Keratinocyte (primary cell): ENCODE measurements around the gene MYO15B. TPM values are rescaled to one million over a fixed set of nuclear protein-coding genes. Genes with fewer than 3 reads are reported as not detected.

ENCODE experiments used
- DNase-seq: peaks from one replicate; pipeline ENCODE4 v3.0.0-alpha.2; 2011; ENCODE audit warnings: low read depth, missing footprints, low spot score
- FAIRE-seq: peaks from 2 replicates; lab custom pipeline; 2011; peaks lifted over from hg19 to GRCh38; lab: Jason Lieb, UNC
- H2AFZ ChIP-seq: 2 replicates; pipeline ENCODE4 v1.6.0; 2012; ENCODE audit warnings: low read length, control low read depth, inconsistent platforms; ENCODE audit not compliant: control insufficient read depth
- H3K27ac ChIP-seq: 2 replicates; pipeline ENCODE4 v1.5.1; 2011; ENCODE audit warnings: low read length; ENCODE audit not compliant: control insufficient read depth, insufficient read depth
- H3K27me3 ChIP-seq: 3 replicates; pipeline ENCODE4 v1.6.0; 2011; ENCODE audit warnings: low read length; ENCODE audit not compliant: control insufficient read depth, insufficient read depth; ENCODE audit errors: extremely low read depth
- H3K36me3 ChIP-seq, 2 experiments: 2 replicates in 1 of 2; 3 replicates in 1 of 2; pipeline ENCODE4 v1.5.1; 2011; ENCODE audit warnings: low read length in 2 of 2, mild to moderate bottlenecking in 1 of 2; ENCODE audit not compliant: control insufficient read depth in 2 of 2, insufficient read depth in 2 of 2; ENCODE audit errors: extremely low read depth in 1 of 2
- H3K4me1 ChIP-seq: 3 replicates; pipeline ENCODE4 v1.5.1; 2011; ENCODE audit warnings: low read length; ENCODE audit not compliant: control insufficient read depth, insufficient read depth; ENCODE audit errors: extremely low read depth
- H3K4me2 ChIP-seq: 3 replicates; pipeline ENCODE4 v1.6.0; 2011; ENCODE audit warnings: low read depth, low read length; ENCODE audit not compliant: control insufficient read depth, insufficient read depth; ENCODE audit errors: extremely low read depth
- H3K4me3 ChIP-seq, 3 experiments: fragments of 200-600 bp in 1 of 3; sonication (generic) in 1 of 3; 2 replicates in 2 of 3; 3 replicates in 1 of 3; pipeline ENCODE4 v1.5.1; 2011 to 2016; ENCODE audit warnings: low read length in 3 of 3, mild to moderate bottlenecking in 3 of 3, control low read depth in 2 of 3, inconsistent platforms in 1 of 3, low read depth in 1 of 3, mixed read lengths in 1 of 3, mixed run types in 1 of 3, moderate library complexity in 1 of 3; ENCODE audit not compliant: control insufficient read depth in 2 of 3, insufficient read depth in 2 of 3; ENCODE audit errors: extremely low read depth in 1 of 3
- H3K79me2 ChIP-seq: 2 replicates; pipeline ENCODE4 v1.6.0; 2012; ENCODE audit warnings: low read length; ENCODE audit not compliant: control insufficient read depth, insufficient read depth
- H3K9ac ChIP-seq: 3 replicates; pipeline ENCODE4 v1.6.0; 2011; ENCODE audit warnings: low read length; ENCODE audit not compliant: control insufficient read depth, insufficient read depth; ENCODE audit errors: extremely low read depth
- H3K9me1 ChIP-seq: 3 replicates; pipeline ENCODE4 v1.6.0; 2011; ENCODE audit warnings: low read length; ENCODE audit not compliant: control insufficient read depth, insufficient read depth; ENCODE audit errors: extremely low read depth
- H3K9me3 ChIP-seq: 2 replicates; pipeline ENCODE4 v1.5.1; 2012; ENCODE audit warnings: low read depth, low read length; ENCODE audit not compliant: control insufficient read depth
- H4K20me1 ChIP-seq: 3 replicates; pipeline ENCODE4 v1.6.0; 2011; ENCODE audit warnings: low read length; ENCODE audit not compliant: control insufficient read depth, insufficient read depth; ENCODE audit errors: extremely low read depth
- EZH2 ChIP-seq: IDR thresholded peaks from one replicate; pipeline ENCODE4 v1.6.1; 2012; ENCODE audit warnings: inconsistent platforms, mild to moderate bottlenecking, low read length, moderate library complexity
- dilution Hi-C: fragments of 300-500 bp; cut with MboI; formaldehyde crosslinking; loops from one replicate; pipeline ENCODE4 v1.7.0; 2020; ENCODE audit warnings: low sequenced_read_pairs; ENCODE audit not compliant: extremely low pct_ligation_motif_present
- polyA plus RNA-seq, 5 experiments: library from polyadenylated mRNA; depleted of rRNA in 3 of 5; stranded (reverse) in 3 of 5; stranded (forward) in 1 of 5; unstranded in 1 of 5; fragments of >200 nt; gene quantifications; 1 replicate in 1 of 5; 2 replicates in 3 of 5; 3 replicates in 1 of 5; pipeline versions ENCODE4 v1.2.1 to v1.2.3, GENCODE V29; 2011 to 2012; ENCODE audit warnings: missing spikeins in 2 of 5, low read depth in 1 of 5, low replicate concordance in 1 of 5
- TF ChIP-seq, protein P1 (sequence below), 3 experiments: IDR thresholded peaks in 1 of 3; conservative IDR thresholded peaks in 1 of 3; optimal IDR thresholded peaks in 1 of 3; 2 replicates in 2 of 3; 3 replicates in 1 of 3; pipeline versions ENCODE3 to v1.5.1; 2011; ENCODE audit warnings: low read length in 3 of 3, mild to moderate bottlenecking in 3 of 3, moderate library complexity in 2 of 3, control low read depth in 1 of 3, inconsistent platforms in 1 of 3; ENCODE audit not compliant: insufficient read depth in 2 of 3; ENCODE audit errors: extremely low read depth in 1 of 3

MYO15B gene
- polyA plus RNA-seq, 1 donor (not counting 4 experiments of a cell fraction or from before 2014, with no cell fraction given) = 0.14 TPM

DNA sequence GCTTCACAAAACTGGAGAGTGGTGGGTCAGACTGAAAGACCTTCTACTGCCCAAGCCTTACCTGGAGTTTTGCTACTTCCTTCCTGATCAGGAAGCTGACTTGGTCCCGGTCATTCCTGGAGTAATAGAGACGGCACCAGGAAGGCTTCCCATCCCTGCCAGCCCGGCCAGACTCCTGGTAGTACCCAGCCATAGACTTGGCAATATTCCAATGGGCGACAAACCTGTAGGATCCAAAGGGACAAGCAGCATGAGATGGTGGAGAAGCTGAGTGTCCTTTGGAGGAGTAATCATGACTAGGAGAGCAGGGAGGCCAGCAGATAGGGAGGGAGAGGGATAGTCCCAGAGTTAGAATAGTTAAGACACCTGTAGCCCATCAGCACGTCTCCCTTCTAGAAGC is 70.6 kb downstream of the MYO15B start:
- H3K4me1 ChIP-seq = no peaks in the 10 kb centered on the region
- dilution Hi-C loops = no loop called here
- TF ChIP-seq, protein P1, sequence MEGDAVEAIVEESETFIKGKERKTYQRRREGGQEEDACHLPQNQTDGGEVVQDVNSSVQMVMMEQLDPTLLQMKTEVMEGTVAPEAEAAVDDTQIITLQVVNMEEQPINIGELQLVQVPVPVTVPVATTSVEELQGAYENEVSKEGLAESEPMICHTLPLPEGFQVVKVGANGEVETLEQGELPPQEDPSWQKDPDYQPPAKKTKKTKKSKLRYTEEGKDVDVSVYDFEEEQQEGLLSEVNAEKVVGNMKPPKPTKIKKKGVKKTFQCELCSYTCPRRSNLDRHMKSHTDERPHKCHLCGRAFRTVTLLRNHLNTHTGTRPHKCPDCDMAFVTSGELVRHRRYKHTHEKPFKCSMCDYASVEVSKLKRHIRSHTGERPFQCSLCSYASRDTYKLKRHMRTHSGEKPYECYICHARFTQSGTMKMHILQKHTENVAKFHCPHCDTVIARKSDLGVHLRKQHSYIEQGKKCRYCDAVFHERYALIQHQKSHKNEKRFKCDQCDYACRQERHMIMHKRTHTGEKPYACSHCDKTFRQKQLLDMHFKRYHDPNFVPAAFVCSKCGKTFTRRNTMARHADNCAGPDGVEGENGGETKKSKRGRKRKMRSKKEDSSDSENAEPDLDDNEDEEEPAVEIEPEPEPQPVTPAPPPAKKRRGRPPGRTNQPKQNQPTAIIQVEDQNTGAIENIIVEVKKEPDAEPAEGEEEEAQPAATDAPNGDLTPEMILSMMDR (optimal IDR thresholded peaks at IDR 0.05 in 1 of 3, IDR thresholded peaks at IDR 0.05 in 1 of 3, conservative IDR thresholded peaks at IDR 0.05 in 1 of 3; ENCODE audit: extremely low read depth in 1 of 3, insufficient read depth in 2 of 3, low read length in 3 of 3) = no peak
- TF ChIP-seq EZH2 = no peak

DNA sequence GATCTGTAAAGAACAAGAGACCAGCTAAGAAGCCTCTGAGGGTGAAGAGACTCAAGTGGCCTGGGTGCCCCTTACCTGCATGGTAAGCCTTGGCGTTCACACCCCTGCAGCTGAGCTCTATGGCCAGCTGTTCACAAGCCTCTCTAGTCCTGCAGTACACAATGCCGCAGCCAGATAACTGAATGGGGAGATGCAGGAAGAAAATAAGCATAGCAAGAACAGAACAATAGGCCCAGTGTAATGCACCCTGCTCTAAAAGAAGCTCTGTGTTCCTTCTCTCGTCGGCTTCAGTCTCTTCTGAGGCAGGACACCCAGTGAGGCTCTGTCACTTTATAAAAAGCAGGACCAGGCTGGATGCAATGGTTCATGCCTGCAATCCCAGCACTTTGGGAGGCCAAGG is 73.9 kb downstream of the MYO15B start:
- H3K36me3 ChIP-seq = peaks cover 26 to 40% of the 10 kb centered on the region in 2 experiments
- H3K4me3 ChIP-seq = no peak overlapping the region
- no peaks in the 10 kb centered on the region for H3K9me1 ChIP-seq
- DNase-seq (no peak), FAIRE-seq (no peak)
- H3K9ac ChIP-seq = no peak overlapping the region
- H3K9me3 ChIP-seq = no peaks in the 10 kb centered on the region
- no peaks in the 10 kb centered on the region for H4K20me1 ChIP-seq
- H3K4me2 ChIP-seq = no peak overlapping the region
- H3K27me3 ChIP-seq = no peaks in the 10 kb centered on the region
- dilution Hi-C loops = no loop called here
- TF ChIP-seq, protein P1 (optimal IDR thresholded peaks at IDR 0.05 in 1 of 3, IDR thresholded peaks at IDR 0.05 in 1 of 3, conservative IDR thresholded peaks at IDR 0.05 in 1 of 3; ENCODE audit: extremely low read depth in 1 of 3, insufficient read depth in 2 of 3, low read length in 3 of 3) = no peak
- H2AFZ ChIP-seq = no peak overlapping the region
- H3K4me1 ChIP-seq = peaks cover 9% of the 10 kb centered on the region
- H3K79me2 ChIP-seq = peaks cover 12% of the 10 kb centered on the region
- H3K27ac ChIP-seq = no peak overlapping the region

More for the DNA sequence above, 70.6 kb downstream of the MYO15B start:
- Histone ChIP-seq H3K27ac (no peak overlapping the region), H3K9ac (no peak overlapping the region), H3K79me2 (no peaks in the 10 kb centered on the region), H2AFZ (no peak overlapping the region), H3K4me2 (no peak overlapping the region), H4K20me1 (no peaks in the 10 kb centered on the region), H3K27me3 (no peaks in the 10 kb centered on the region), H3K36me3 (peaks cover 25 to 28% of the 10 kb centered on the region in 2 experiments), H3K9me3 (no peaks in the 10 kb centered on the region), H3K9me1 (no peaks in the 10 kb centered on the region), H3K4me3 (no peak overlapping the region)
- DNase-seq (no peak), FAIRE-seq (no peak)
